ENCODE results near the gene MYORG.

GRCh38 chr9:34400275-34400674 lies 23.6 kb upstream of the MYORG start:
- TF ChIP-seq CTCF (conservative IDR thresholded peaks at IDR 0.05) (no peak), EZH2 (IDR thresholded peaks at IDR 0.05; ENCODE audit: low read depth) (no peak)

Data from PC-9 (cell line).